MM.1S (cell line): Measurements from ENCODE around the gene LITAF.

Source experiments
- CTCF ChIP-seq: fragments of 300-600 bp; sonication (generic); IDR thresholded peaks from 2 replicates; pipeline ENCODE4 v1.5.1; 2016; ENCODE audit warnings: antibody characterized with exemption, low read length, mixed read lengths
- EZH2 ChIP-seq: fragments of 300-600 bp; sonication (generic); optimal IDR thresholded peaks from 2 replicates; pipeline ENCODE3; 2017; ENCODE audit warnings: low read depth, mild to moderate bottlenecking, antibody characterized with exemption, low read length, mixed read lengths
- EZH2phosphoT487 ChIP-seq: fragments of 300-600 bp; sonication (generic); IDR thresholded peaks from 2 replicates; pipeline ENCODE4 v1.6.1; 2018; ENCODE audit warnings: antibody characterized with exemption, low read length

- TF ChIP-seq CTCF (no peak), EZH2 (no peak), EZH2phosphoT487 (no peak)
These were observed 41.2 kb upstream of the LITAF start for GRCh38 chr16:11627822-11628457.
